ENCODE data around the gene SMG6. TPM values are rescaled to one million over a fixed set of nuclear protein-coding genes. Genes with fewer than 3 reads are reported as not detected.

SMG6 gene
- total RNA-seq, 1 donor, result 42.7 TPM

GRCh38 chr17:2029911-2030778 is 273.4 kb downstream of the SMG6 start, which contains the start of gene DPH1:
Gene DPH1, plus strand, starts transcription at chr17:2030153. Its CDS starts 17 bp downstream, at chr17:2030170.
- Histone ChIP-seq H3K9me3 (ENCODE audit: low read depth, low read length) (no peaks in the 10 kb centered on the region), H3K27ac (ENCODE audit: low read depth, low read length) (peak within 1 kb of the TSS; percentile 92), H2AFZ (ENCODE audit: low read length) (peak within 1 kb of the TSS; percentile 86), H3K4me3 (ENCODE audit: insufficient read depth, low read length) (peak within 1 kb of the TSS; percentile 100), H3K79me2 (ENCODE audit: insufficient read depth, low read length) (peaks cover 24% of the 10 kb centered on the region), H3K27me3 (ENCODE audit: insufficient read depth, low read length) (peaks cover 6% of the 10 kb centered on the region), H3K4me1 (ENCODE audit: insufficient read depth, low read length) (peaks cover 55% of the 10 kb centered on the region), H3K36me3 (ENCODE audit: insufficient read depth, low read length) (no peaks in the 10 kb centered on the region), H3K4me2 (ENCODE audit: insufficient read depth, low read length) (peak within 1 kb of the TSS; percentile 85), H4K20me1 (ENCODE audit: insufficient read depth, low read length) (no peaks in the 10 kb centered on the region)
- DNase-seq (ENCODE audit: insufficient read length, low spot score, missing footprints), result peak; percentile 99
- TF ChIP-seq CTCF (IDR thresholded peaks at IDR 0.05; ENCODE audit: extremely low read depth, low read depth, low read length), result no peak

GRCh38 chr17:2028737-2029136 is 274.8 kb downstream of the SMG6 start:
- Histone ChIP-seq H3K27ac (ENCODE audit: low read depth, low read length) (no peak overlapping the region), H3K9me3 (ENCODE audit: low read depth, low read length) (no peaks in the 10 kb centered on the region), H3K4me1 (ENCODE audit: insufficient read depth, low read length) (peaks cover 56% of the 10 kb centered on the region), H3K79me2 (ENCODE audit: insufficient read depth, low read length) (peaks cover 24% of the 10 kb centered on the region), H3K36me3 (ENCODE audit: insufficient read depth, low read length) (no peaks in the 10 kb centered on the region), H3K27me3 (ENCODE audit: insufficient read depth, low read length) (peaks cover 20% of the 10 kb centered on the region), H4K20me1 (ENCODE audit: insufficient read depth, low read length) (no peaks in the 10 kb centered on the region), H3K4me3 (ENCODE audit: insufficient read depth, low read length) (no peak overlapping the region), H3K4me2 (ENCODE audit: insufficient read depth, low read length) (peak overlapping the region; percentile 85), H2AFZ (ENCODE audit: low read length) (peak overlapping the region; percentile 18)
- DNase-seq (ENCODE audit: insufficient read length, low spot score, missing footprints), result peak; percentile 90
- TF ChIP-seq CTCF (IDR thresholded peaks at IDR 0.05; ENCODE audit: extremely low read depth, low read depth, low read length), result peak; percentile 35

- DNase-seq (ENCODE audit: insufficient read length, low spot score, missing footprints), result peak; percentile 64
- peaks cover 21% of the 10 kb centered on the region for H3K79me2 ChIP-seq (ENCODE audit: insufficient read depth, low read length)
- no peaks in the 10 kb centered on the region for H4K20me1 ChIP-seq (ENCODE audit: insufficient read depth, low read length)
- peak overlapping the region; percentile 18 for H2AFZ ChIP-seq (ENCODE audit: low read length)
- no peaks in the 10 kb centered on the region for H3K9me3 ChIP-seq (ENCODE audit: low read depth, low read length)
- H3K36me3 ChIP-seq (ENCODE audit: insufficient read depth, low read length), result no peaks in the 10 kb centered on the region
- H3K4me3 ChIP-seq (ENCODE audit: insufficient read depth, low read length), result no peak overlapping the region
- H3K27me3 ChIP-seq (ENCODE audit: insufficient read depth, low read length), result peaks cover 24% of the 10 kb centered on the region
- H3K27ac ChIP-seq (ENCODE audit: low read depth, low read length), result no peak overlapping the region
- peak overlapping the region; percentile 85 for H3K4me2 ChIP-seq (ENCODE audit: insufficient read depth, low read length)
- H3K4me1 ChIP-seq (ENCODE audit: insufficient read depth, low read length), result peaks cover 51% of the 10 kb centered on the region
- TF ChIP-seq CTCF (IDR thresholded peaks at IDR 0.05; ENCODE audit: extremely low read depth, low read depth, low read length), result no peak
These were observed 275.4 kb downstream of the SMG6 start for GRCh38 chr17:2028234-2028614.

GRCh38 chr17:2027528-2028233 is 275.9 kb downstream of the SMG6 start:
- no peak for TF ChIP-seq CTCF (IDR thresholded peaks at IDR 0.05; ENCODE audit: extremely low read depth, low read depth, low read length)
- no peaks in the 10 kb centered on the region for H3K36me3 ChIP-seq (ENCODE audit: insufficient read depth, low read length)
- peak; percentile 86 for DNase-seq (ENCODE audit: insufficient read length, low spot score, missing footprints)
- peaks cover 46% of the 10 kb centered on the region for H3K4me1 ChIP-seq (ENCODE audit: insufficient read depth, low read length)
- H3K9me3 ChIP-seq (ENCODE audit: low read depth, low read length), result no peaks in the 10 kb centered on the region
- H3K4me3 ChIP-seq (ENCODE audit: insufficient read depth, low read length), result no peak overlapping the region
- no peak overlapping the region for H3K27ac ChIP-seq (ENCODE audit: low read depth, low read length)
- H2AFZ ChIP-seq (ENCODE audit: low read length), result peak overlapping the region; percentile 18
- H3K27me3 ChIP-seq (ENCODE audit: insufficient read depth, low read length), result peaks cover 29% of the 10 kb centered on the region
- H4K20me1 ChIP-seq (ENCODE audit: insufficient read depth, low read length), result no peaks in the 10 kb centered on the region
- peaks cover 21% of the 10 kb centered on the region for H3K79me2 ChIP-seq (ENCODE audit: insufficient read depth, low read length)
- peak overlapping the region; percentile 85 for H3K4me2 ChIP-seq (ENCODE audit: insufficient read depth, low read length)

Measured in osteoblast (primary cell).